Esophagus mucosa (tissue), 1 donor: Measurements from ENCODE around the gene FBXL13. TPM values are rescaled to one million over a fixed set of nuclear protein-coding genes. Genes with fewer than 3 reads are reported as not detected.
A peak's percentile ranks its signal among the peaks of the same experiment; 100 is the strongest.
"Not testable (repeated sequence)": the region's sequence is repeated elsewhere in the genome, so short reads cannot be mapped to it uniquely, and the experiment has no call there.

ENCODE experiments used
- ATAC-seq: fragments of 200-7000 bp; cut with Tn5 transposase; one replicate; pipeline ENCODE4 v1.9.1; 2020
- total RNA-seq: library from RNA; stranded (reverse); gene quantifications from one replicate; pipeline ENCODE4 v1.2.4, GENCODE V29; 2023
- donor health status: DM: yes; HTN: yes; CAD: no.

Gene FBXL13
- total RNA-seq = 0.36 TPM

DNA sequence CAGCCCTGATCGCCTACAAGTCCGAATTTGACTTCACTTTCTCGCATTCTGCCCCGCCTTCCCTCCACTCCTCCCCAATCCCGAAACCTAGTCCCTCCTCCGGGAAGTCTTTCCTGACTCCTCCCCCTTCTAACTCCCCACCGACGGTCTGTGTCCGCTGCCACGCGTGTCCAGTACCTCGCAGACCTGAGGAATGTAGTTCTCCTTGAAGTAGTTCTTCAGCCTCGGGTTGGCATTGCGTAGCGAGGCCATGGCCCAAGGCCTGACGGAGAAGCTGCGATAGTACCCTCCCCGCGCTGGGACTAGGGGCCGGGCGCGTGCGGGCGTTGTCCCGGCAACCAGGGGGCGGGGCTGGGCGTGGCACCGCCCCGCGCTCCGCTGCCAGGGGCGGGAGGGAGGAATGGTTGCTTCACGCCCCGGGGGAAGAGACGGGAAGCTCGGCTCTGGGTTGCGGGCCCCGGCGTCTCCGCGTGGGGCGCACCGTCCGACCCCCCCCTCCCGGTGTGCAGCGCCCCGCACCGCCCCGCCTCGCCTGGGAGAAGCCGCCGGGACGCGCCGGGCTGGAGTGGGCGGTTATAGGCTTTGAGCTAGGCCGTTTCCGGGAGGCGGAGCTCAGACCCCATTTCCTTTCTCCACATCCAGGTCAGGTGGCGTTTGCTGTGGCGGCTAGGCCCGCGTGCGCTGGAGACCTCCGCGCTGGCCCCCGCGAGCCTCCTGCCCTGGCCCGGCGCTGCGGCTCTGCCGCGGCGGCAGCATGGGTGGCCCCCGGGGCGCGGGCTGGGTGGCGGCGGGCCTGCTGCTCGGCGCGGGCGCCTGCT lies at the start of gene FBXL13, which contains the start of gene ARMC10:
Gene FBXL13, minus strand, starts transcription at position 278 of the 818 bp plus-strand sequence.
Gene ARMC10, plus strand, starts transcription at position 622 of the 818 bp plus-strand sequence. Its CDS starts 133 bp downstream, at position 755.
- peak; percentile 96 for ATAC-seq

DNA sequence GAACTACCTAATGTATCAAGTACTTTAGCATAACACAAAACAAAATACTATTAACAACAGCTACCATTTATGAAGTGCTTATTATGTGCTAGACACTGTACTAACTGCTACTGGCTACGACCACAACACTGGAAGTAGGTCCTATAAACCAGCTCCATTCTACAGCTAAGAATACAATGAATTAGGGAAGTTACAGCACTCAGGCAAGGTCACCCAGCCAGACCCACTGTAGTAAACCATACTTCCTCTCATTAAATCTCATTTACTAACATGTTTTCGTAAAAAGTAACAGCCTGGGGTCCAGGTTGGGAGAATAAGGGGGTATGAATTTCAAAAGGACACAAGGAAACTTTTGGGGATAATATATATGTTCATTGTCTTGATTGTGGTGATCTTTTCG lies 48.9 kb upstream of the FBXL13 start:
- no peak for ATAC-seq

DNA sequence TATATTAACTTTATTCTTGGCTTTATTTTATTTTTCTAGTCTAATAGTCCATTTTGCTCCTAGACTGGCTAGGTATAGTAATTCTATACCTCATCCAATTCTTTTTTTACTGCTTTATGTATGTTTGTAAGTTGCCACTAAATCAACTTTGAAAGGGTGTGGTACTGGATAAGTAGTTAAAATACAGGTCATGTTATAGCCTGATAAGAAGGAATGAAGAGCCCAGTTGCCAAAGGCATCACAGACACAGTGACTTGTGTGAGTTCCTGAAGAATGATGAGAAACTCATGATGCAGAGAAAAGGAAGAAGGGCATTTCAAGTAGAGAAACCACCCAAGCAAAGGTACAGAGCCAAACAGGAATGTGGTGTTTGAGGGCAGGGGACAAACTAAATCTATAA lies 47.0 kb upstream of the FBXL13 start:
- ATAC-seq = no peak

DNA sequence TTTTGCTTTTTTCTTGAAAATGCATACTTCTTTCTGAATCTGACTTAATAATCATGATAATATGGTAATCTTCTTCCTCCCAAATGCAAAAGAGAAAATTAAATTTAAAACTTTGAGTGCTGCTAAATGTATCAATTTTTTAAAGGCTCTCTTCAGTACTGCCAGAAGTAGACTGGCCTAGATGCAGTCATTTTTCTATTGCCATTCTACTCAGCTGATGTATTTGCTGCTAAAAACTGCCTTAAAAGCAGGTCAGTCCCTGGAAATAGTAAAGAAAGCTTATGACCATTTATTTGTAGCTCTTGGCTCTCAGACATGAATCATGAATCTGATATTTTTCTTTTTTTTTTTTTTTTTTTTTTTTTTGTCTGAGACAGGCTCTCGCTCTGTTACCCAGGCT lies 45.8 kb upstream of the FBXL13 start:
- ATAC-seq = no peak

DNA sequence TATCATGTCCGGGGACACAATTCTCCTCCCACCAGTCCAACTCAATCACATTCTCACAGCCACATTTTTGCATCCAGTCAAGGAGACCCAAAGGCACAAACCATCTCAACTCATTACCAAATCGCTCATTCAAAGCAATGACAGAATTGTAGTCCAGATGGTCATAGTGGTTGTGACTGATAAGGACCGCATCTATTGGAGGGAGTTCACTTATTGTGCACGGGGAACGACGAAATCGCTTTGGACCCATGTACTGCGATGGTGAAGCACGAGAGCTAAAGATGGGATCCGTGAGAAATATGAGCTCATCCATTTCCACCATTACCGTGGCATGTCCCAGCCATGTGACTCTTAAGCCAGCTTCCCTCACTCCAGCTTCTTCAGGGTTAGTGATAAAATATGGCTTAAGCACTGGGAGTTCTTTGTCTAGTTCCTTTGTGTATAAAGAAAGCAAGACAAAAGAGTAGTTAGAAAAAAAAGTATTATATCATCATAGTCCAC lies 45.2 kb upstream of the FBXL13 start:
- no peak for ATAC-seq

DNA sequence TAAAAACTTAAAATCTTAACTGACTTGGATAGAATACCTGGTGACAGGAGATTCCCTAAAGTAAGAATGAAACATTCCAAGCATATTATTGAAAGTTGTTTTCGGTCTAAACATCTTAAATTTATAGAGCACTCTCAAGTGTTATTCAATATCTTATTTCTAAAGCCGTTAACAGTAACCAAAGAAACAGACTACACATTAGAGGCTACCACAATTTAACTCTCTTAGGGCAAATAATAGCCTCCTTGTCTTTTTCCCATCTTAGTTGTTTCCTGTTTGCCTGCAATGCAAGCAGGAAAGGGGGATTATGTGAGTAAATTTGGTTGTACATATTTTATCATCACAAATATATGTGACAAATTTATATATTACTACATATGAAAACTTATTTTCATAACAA lies 42.9 kb upstream of the FBXL13 start:
- no peak for ATAC-seq

DNA sequence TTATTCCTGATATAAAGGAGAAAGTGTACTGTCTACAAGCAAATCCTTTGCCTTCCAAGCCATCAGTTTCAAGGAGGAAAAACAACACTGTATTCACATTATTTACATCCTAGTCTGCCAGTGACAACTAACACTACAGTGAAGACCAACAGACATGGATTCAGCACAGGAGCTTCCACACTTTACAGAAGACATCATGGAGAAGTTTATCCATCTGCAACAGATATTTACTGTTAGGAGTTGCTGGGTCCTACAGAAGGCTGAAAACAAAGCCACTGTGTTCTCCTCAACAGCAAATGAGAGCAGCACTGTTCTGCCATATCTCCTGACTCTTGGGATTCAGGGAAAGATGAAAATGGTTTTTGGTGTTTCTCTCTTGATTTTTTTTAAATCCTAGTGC lies 42.4 kb upstream of the FBXL13 start:
- ATAC-seq = no peak

DNA sequence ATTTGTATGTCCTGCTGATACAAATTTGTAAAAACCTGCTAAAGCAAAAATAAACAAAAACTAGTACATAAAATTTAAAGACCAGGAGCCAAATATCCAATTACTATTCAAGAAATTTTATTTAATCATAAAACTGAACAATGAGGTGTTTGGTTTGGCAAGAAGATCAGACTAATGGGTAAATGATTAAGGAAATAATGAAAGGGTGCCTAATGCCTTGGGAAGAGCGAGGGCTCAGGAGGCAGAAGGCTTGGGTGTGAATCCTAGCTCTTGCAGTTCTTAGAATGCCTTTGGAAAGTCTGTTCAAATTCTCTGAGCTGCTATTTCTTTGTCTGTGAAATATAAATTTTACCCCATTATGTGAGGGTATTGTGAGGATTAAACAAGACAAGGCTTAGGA lies 41.9 kb upstream of the FBXL13 start:
- no peak for ATAC-seq

DNA sequence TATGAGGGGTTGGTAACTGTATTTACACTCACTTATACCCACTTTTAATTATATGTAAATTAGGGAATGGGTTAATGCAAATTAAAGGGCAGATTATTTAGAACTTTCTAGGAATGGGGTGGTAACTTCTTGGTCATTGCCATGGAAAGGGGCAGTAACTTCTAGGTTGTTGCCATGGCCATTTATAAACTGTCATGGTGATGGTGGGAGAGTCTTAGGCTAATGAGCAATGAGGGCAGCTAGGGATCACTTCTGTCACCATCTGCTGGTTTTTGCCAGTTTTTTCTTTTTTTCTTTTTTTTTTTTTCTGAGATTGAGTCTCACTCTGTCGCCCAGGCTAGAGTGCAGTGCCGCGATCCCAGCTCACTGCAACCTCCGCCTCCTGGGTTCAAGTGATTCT lies 41.2 kb upstream of the FBXL13 start:
- ATAC-seq = no peak

DNA sequence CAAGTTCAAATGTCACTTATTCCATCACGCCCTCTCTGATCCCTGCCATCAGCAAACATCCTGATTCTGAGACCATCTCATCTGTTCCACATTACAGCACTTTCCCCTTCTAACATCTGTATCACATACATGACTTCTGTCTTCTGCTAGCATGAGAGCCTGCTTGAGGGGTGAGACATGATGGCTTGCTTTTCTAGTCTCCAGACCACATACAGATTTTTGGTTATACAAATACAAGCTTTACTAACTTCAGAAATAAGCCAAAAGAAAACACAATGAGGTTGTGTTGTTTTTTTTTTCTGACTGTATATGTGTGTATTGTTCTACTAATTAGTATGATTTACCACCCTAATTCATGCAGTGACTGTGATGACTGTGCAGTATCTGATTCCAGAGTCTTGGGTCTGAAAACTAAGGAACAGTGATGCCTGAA lies 40.0 kb upstream of the FBXL13 start:
- ATAC-seq = no peak

DNA sequence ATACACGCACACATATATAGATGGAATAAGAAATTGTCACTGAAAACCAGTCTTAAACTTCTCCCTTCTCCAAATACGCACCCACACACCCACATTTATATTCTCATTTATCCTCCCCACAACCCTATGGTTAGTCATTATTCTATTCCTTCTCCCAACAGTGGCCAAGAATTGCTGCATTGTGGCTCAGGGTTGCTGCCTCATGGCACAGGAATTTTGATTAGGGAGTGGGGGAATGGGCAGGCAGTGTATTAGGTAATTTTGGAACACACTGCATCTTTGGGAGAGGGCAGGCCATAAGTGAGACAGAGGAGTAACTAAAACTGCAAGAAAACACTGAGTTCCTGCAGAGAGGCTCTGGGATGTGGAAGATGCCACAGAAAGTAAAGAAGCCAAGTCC lies 38.6 kb upstream of the FBXL13 start:
- peak; percentile 57 for ATAC-seq

DNA sequence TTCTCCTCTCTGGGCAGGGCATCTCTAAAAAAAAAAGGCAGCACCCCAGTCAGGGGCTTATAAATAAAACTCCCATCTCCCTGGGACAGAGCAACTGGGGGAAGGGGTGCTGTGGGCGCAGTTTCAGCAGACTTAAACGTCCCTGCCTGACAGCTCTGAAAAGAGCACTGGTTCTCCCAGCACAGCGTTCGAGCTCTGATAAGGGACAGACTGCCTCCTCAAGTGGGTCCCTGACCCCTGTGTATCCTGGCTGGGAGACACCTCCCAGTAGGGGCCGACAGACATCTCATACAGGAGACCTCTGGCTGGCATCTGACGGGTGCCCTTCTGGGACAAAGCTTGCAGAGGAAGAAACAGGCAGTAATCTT lies 32.1 kb upstream of the FBXL13 start:
- not testable (repeated sequence) for ATAC-seq

DNA sequence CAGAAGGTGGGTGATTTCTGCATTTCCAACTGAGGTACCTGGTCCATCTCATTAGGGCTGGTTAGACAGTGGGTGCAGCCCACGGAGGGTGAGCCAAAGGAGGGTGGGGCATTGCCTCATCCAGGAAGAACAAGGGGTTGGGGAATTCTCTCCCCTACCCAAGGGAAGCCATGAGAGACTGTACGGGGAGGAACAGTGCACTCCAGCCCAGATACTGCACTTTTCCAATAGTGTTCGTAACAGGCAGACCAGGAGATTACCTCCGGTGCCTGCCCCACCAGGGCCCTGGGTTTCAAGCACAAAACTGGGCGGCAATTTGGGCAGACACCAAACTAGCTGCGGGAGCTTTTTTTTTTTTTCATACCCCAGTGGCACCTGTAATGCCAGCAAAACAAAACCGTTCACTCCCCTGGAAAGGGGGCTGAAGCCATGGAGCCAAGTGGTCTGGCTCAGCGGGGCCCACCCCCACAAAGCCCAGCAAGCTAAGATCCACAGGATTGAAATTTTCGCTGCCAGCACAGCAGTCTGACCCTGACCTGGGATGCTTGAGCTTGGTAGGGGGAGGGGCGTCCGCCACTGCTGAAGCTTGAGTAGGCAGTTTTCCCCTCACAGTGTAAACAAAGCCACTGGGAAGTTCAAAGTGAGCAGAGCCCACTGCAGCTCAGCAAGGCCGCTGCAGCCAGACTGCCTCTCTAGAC lies 31.6 kb upstream of the FBXL13 start:
- ATAC-seq = no peak

DNA sequence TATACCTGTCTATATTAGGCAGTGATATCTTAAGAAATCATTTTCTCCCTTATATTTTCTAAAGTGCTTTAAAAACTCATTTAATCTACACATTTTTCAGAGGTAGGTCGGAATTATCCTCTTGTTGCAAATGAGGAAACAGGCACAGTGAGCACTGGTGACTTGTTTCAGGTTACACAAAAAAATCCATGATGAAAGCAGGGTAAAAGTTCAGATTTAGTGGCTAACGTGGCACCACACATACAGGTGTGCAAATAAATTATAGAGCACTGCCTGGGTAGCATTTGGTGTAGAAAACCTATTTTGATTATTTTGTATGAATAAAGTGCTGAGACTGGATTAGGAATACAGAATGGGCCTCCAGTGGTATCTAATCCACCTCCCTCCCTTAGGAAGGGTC lies 26.9 kb upstream of the FBXL13 start:
- no peak for ATAC-seq

DNA sequence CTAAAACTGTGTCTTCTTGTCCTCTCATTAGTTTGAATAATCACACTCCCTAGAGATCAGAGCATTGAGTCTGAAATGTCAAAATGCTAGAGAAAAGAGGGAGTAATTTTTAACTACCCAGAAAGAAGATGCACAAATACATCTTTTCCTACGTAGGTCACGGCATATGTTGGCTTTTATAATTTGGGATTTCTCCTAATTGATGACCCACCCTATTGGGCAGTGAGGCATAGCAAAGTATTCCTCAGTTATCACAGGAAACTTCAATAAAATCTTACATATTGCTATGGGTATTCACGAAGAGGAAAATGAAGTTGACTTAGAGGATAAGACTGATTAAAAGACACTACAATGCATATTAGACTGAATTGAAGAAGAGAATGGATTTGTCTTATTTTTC lies 25.8 kb upstream of the FBXL13 start:
- ATAC-seq = no peak

DNA sequence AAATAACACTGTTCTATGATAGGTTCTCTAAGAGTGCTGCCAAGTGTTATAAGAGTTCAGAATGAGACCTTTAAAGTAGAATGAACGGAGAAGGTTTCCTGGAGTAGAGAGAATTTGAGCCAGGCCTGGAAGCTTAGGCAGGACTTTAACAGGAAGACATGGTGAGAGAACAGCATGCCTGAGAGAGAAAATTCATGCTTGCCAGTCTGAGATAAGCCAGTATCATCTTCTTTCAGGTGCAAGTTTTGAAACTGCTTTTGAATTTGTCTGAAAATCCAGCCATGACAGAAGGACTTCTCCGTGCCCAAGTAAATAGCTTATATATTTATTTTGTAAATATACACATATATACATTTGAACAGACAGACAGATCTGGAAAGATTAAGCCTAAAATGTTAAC lies 22.4 kb upstream of the FBXL13 start:
- ATAC-seq = no peak

DNA sequence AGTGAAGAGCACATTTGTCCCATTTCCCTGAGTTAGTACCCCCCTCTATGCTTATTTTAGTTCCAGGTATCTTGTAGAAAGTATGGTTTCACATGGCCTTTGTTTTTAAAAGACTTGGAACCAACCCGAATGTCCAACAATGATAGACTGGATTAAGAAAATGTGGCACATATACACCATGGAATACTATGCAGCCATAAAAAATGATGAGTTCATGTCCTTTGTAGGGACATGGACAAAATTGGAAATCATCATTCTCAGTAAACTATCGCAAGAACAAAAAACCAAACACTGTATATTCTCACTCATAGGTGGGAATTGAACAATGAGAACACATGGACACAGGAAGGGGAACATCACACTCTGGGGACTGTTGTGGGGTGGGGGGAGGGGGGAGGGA lies 21.0 kb upstream of the FBXL13 start:
- not testable (repeated sequence) for ATAC-seq

DNA sequence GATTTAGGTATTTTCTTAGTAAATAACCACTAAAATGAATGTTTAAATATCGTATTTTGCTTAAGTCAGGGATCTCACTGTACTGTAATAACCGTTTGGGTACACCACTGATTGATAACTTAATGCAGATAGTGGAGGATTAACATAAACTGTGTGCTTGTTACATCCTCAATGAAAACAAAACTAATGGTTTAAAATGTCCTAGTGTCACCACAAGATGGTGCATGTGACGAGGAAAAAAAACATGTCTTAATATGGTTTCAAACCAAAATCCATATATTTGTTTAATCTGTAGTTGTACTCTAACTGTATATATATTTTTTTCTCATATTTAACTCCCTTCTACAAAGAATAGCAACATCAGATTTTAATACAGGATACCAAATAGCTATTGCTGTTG lies 19.5 kb upstream of the FBXL13 start:
- no peak for ATAC-seq

DNA sequence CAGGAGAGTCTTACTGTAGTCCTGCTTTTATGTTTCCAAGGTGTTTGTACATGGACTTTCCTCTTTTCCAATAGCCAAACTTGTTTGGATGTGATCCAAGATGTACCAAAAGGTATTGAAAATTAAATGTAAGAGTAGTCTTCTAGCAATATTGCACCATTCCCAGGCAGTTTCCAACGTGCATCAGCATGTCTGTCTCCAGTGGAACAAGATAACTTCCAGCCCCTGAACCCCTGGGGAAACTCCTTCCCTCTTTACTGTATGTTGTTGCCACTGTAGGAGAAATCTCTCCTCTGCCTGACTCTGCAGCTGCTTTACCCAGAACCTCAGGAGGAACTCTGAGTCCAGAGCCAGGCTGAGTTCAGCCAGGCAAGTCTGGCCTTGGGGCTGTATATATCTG lies 18.8 kb upstream of the FBXL13 start:
- peak; percentile 23 for ATAC-seq

DNA sequence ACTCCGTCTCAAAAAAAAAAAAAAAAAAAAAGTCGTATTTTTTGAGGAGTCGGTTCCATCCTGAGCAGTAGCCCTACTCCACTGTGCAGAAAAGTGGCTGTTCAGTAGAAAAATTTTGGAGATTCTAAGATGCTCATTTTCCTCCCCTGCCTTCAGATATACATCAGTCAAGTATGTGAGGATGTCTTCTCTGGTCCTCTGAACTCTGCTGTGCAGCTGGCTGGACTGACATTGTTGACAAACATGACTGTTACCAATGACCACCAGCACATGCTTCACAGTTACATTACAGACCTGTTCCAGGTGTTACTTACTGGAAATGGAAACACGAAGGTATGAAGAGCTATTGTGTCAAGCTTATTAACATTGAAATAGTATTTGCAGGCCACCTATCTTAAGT lies 17.7 kb upstream of the FBXL13 start:
- not testable (repeated sequence) for ATAC-seq

DNA sequence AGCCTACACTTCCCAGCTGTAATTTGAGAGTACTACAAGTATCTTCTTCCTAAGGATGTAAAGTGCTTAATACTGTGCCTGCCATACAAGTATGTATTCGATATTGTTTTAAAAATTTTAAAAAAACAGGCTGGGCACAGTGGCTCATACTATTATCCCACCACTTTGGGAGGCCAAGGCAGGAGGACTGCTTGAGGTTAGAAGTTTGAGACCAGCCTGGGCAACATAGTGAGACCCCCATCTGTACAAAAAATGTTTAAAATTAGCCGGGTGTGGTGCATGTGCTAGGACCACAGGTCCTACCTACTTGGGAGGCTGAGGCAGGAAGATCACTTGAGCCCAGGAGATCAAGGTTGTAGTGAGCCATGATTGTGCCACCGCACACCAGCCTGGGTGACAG lies 8.6 kb upstream of the FBXL13 start:
- ATAC-seq = no peak

DNA sequence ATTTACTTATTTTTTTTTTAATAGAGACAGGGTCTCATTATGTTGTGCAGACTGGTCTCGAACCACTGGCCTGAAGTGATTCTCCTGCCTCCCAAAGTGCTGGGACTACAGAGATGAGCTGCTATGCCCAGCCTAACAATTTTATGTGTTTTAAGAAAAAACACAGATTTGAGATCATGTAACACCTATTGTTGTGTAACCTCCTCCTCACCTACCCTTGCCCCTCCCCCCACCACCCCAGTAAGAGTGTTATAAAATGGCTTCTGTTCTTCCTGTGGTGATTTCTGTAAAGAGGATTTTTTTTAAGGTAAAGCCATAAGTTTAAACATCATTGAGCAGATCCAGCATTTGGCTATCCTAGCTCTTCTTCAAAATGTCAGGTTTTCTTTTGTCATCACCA lies 7.9 kb upstream of the FBXL13 start:
- ATAC-seq = no peak

DNA sequence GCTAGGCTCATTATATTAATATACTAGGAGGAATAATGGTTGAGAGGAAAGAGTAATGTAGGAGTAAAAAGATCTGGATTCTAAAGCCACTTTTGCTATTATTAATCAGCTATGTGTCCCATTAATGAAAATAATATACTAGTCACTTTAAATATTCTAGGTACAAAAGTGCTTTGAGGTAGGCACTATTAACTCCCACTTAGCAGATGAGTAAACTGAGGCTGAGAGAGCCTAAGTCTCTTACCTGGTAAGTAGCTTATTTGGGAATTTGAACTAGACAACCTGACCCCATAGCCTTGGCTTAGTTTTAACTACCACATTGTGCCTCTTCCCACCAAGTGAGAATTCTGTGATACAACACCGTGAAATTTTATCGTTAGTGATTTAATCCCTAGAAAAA lies 6.3 kb upstream of the FBXL13 start:
- no peak for ATAC-seq

DNA sequence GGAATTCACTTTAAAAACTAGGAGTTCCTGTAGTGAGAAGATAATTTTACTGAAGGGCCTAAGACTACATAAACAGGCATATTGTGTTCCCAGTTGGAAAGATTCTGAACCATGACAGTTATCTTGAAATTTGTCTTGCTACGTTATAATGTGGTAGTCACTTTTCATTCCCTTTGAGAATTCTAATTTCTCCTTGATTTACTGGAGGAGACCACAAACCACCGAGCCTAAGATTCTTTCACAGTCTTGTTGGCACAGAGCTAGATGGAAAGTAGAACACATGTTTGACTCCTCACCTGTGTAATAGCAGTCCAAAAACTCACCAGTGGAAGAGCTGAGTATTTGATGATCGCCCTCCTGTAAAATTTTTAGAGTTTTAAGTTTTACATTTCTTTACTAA lies 5.2 kb upstream of the FBXL13 start:
- ATAC-seq = no peak
